Uterus (tissue), 2 donors: Measurements from ENCODE around the gene DEAF1.

Experiments used
- POLR2A ChIP-seq, 2 donors: fragments of 450-650 bp; IDR thresholded peaks; one replicate each; pipeline ENCODE4 v1.6.1; 2016; ENCODE audit warnings: antibody characterized with exemption in 2 of 2, mild to moderate bottlenecking in 1 of 2, moderate library complexity in 1 of 2
- TF ChIP-seq, protein P1 (sequence below), 4 experiments: fragments of 200-600 bp in 2 of 4; fragments of 450-650 bp in 2 of 4; sonication (generic) in 2 of 4; IDR thresholded peaks; one replicate each; pipeline ENCODE4 v1.5.1; 2016 to 2019; ENCODE audit warnings: antibody characterized with exemption in 4 of 4, mild to moderate bottlenecking in 2 of 4, moderate library complexity in 1 of 4

DNA sequence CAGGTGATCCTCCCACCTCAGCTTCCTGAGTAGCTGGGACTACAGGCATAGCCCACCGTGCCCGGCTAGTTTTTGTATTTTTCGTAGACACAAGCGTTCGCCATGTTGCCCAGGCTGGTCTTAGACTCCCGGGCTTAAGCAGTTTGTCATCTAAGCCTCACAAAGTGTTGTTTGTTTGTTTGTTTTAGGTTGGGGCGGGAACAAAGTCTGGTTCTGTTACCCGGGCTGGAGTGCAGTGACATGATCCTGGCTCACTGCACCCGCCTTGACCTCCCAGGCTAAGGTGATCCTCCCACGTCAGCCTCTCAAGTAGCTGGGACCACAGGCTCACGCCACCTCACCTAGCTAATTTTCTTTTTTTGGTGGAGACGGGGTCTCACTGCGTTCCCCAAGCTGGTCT lies 91.9 kb downstream of the DEAF1 start:
- TF ChIP-seq, protein P1, sequence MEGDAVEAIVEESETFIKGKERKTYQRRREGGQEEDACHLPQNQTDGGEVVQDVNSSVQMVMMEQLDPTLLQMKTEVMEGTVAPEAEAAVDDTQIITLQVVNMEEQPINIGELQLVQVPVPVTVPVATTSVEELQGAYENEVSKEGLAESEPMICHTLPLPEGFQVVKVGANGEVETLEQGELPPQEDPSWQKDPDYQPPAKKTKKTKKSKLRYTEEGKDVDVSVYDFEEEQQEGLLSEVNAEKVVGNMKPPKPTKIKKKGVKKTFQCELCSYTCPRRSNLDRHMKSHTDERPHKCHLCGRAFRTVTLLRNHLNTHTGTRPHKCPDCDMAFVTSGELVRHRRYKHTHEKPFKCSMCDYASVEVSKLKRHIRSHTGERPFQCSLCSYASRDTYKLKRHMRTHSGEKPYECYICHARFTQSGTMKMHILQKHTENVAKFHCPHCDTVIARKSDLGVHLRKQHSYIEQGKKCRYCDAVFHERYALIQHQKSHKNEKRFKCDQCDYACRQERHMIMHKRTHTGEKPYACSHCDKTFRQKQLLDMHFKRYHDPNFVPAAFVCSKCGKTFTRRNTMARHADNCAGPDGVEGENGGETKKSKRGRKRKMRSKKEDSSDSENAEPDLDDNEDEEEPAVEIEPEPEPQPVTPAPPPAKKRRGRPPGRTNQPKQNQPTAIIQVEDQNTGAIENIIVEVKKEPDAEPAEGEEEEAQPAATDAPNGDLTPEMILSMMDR (IDR thresholded peaks at IDR 0.05): no peak
- TF ChIP-seq POLR2A (IDR thresholded peaks at IDR 0.05): no peak
